ENCODE data around the gene POLR2A. TPM values are rescaled to one million over a fixed set of nuclear protein-coding genes. Genes with fewer than 3 reads are reported as not detected.
A peak's percentile ranks its signal among the peaks of the same experiment; 100 is the strongest.

Gene POLR2A
- total RNA-seq, 1 donor from 2014 or later: 148 TPM

DNA sequence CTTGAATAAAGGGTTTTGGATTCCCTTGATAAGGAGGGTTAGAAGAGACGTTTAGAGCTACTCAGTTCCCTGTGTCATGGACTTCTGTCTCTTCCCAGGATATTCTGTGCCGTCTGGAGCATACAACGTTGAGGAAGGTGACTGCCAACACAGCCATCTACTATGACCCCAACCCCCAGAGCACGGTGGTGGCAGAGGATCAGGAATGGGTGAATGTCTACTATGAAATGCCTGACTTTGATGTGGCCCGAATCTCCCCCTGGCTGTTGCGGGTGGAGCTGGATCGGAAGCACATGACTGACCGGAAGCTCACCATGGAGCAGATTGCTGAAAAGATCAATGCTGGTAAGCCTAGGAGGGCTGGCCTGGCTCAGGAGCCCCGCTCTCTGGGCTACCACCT is 24.7 kb downstream of the POLR2A start:
- Mint-ChIP-seq H3K4me3 (ENCODE audit: unreplicated experiment) (no peak overlapping the region), H3K27ac (ENCODE audit: unreplicated experiment) (no peak overlapping the region), H3K27me3 (ENCODE audit: unreplicated experiment) (no peaks in the 10 kb centered on the region), H3K36me3 (ENCODE audit: unreplicated experiment) (peaks cover 57% of the 10 kb centered on the region), H3K4me1 (ENCODE audit: unreplicated experiment) (no peaks in the 10 kb centered on the region), H3K9me3 (ENCODE audit: unreplicated experiment) (no peaks in the 10 kb centered on the region)
- TF ChIP-seq, protein P1, sequence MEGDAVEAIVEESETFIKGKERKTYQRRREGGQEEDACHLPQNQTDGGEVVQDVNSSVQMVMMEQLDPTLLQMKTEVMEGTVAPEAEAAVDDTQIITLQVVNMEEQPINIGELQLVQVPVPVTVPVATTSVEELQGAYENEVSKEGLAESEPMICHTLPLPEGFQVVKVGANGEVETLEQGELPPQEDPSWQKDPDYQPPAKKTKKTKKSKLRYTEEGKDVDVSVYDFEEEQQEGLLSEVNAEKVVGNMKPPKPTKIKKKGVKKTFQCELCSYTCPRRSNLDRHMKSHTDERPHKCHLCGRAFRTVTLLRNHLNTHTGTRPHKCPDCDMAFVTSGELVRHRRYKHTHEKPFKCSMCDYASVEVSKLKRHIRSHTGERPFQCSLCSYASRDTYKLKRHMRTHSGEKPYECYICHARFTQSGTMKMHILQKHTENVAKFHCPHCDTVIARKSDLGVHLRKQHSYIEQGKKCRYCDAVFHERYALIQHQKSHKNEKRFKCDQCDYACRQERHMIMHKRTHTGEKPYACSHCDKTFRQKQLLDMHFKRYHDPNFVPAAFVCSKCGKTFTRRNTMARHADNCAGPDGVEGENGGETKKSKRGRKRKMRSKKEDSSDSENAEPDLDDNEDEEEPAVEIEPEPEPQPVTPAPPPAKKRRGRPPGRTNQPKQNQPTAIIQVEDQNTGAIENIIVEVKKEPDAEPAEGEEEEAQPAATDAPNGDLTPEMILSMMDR (IDR thresholded peaks at IDR 0.05): no peak
- no peak for DNase-seq (ENCODE audit: extremely low spot score, unreplicated experiment)

GRCh38 chr17:7509937-7510336 is 25.8 kb downstream of the POLR2A start:
- Mint-ChIP-seq H3K4me1 (ENCODE audit: unreplicated experiment) (no peaks in the 10 kb centered on the region), H3K9me3 (ENCODE audit: unreplicated experiment) (no peaks in the 10 kb centered on the region), H3K36me3 (ENCODE audit: unreplicated experiment) (peaks cover 58% of the 10 kb centered on the region), H3K27ac (ENCODE audit: unreplicated experiment) (peak overlapping the region; percentile 31), H3K4me3 (ENCODE audit: unreplicated experiment) (no peak overlapping the region), H3K27me3 (ENCODE audit: unreplicated experiment) (no peaks in the 10 kb centered on the region)
- TF ChIP-seq, protein P1 (IDR thresholded peaks at IDR 0.05): no peak
- DNase-seq (ENCODE audit: extremely low spot score, unreplicated experiment): no peak

DNA sequence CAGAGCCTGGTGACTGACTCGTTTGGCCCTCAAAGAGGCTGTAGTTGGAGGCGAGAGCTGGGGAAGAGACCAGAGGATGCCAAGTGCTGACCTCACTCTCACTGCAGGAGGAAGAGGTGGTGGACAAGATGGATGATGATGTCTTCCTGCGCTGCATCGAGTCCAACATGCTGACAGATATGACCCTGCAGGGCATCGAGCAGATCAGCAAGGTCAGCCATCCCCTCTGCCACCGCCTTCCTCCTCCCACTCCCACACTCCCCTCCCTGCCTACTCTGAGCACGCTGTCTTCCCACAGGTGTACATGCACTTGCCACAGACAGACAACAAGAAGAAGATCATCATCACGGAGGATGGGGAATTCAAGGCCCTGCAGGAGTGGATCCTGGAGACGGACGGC is 26.9 kb downstream of the POLR2A start:
- DNase-seq (ENCODE audit: extremely low spot score, unreplicated experiment): no peak
- no peaks in the 10 kb centered on the region for H3K27me3 Mint-ChIP-seq (ENCODE audit: unreplicated experiment)
- no peaks in the 10 kb centered on the region for H3K9me3 Mint-ChIP-seq (ENCODE audit: unreplicated experiment)
- no peak overlapping the region for H3K27ac Mint-ChIP-seq (ENCODE audit: unreplicated experiment)
- TF ChIP-seq, protein P1 (IDR thresholded peaks at IDR 0.05): no peak
- no peak overlapping the region for H3K4me3 Mint-ChIP-seq (ENCODE audit: unreplicated experiment)
- H3K4me1 Mint-ChIP-seq (ENCODE audit: unreplicated experiment): no peaks in the 10 kb centered on the region
- peaks cover 53% of the 10 kb centered on the region for H3K36me3 Mint-ChIP-seq (ENCODE audit: unreplicated experiment)

- H3K9me3 Mint-ChIP-seq (ENCODE audit: unreplicated experiment): no peaks in the 10 kb centered on the region
- TF ChIP-seq, protein P1 (IDR thresholded peaks at IDR 0.05): no peak
- H3K4me1 Mint-ChIP-seq (ENCODE audit: unreplicated experiment): no peaks in the 10 kb centered on the region
- no peak overlapping the region for H3K4me3 Mint-ChIP-seq (ENCODE audit: unreplicated experiment)
- no peak overlapping the region for H3K27ac Mint-ChIP-seq (ENCODE audit: unreplicated experiment)
- peaks cover 47% of the 10 kb centered on the region for H3K36me3 Mint-ChIP-seq (ENCODE audit: unreplicated experiment)
- DNase-seq (ENCODE audit: extremely low spot score, unreplicated experiment): no peak
- H3K27me3 Mint-ChIP-seq (ENCODE audit: unreplicated experiment): no peaks in the 10 kb centered on the region
Measured at GRCh38 chr17:7512105-7512504, 27.9 kb downstream of the POLR2A start.

- Mint-ChIP-seq H3K4me1 (ENCODE audit: unreplicated experiment) (no peaks in the 10 kb centered on the region), H3K27me3 (ENCODE audit: unreplicated experiment) (no peaks in the 10 kb centered on the region), H3K9me3 (ENCODE audit: unreplicated experiment) (no peaks in the 10 kb centered on the region), H3K36me3 (ENCODE audit: unreplicated experiment) (peaks cover 45% of the 10 kb centered on the region), H3K4me3 (ENCODE audit: unreplicated experiment) (no peak overlapping the region), H3K27ac (ENCODE audit: unreplicated experiment) (no peak overlapping the region)
- TF ChIP-seq, protein P1 (IDR thresholded peaks at IDR 0.05): no peak
- DNase-seq (ENCODE audit: extremely low spot score, unreplicated experiment): no peak
Measured at GRCh38 chr17:7512824-7513540, 28.8 kb downstream of the POLR2A start.
